Measurements from ENCODE around the gene MAPK10.

- TF ChIP-seq CTCF (conservative IDR thresholded peaks at IDR 0.05; ENCODE audit: low read length) (peak; percentile 85), EZH2phosphoT487 (IDR thresholded peaks at IDR 0.05; ENCODE audit: borderline replicate concordance, low read depth, low read length) (no peak)
Measured at GRCh38 chr4:85968945-85969819, 390.7 kb downstream of the MAPK10 start.
